HUES6 (cell line): Measurements from ENCODE around the gene DEPDC4.
"Not testable (repeated sequence)": the region's sequence is repeated elsewhere in the genome, so short reads cannot be mapped to it uniquely, and the experiment has no call there.

Experiments
- H3K27ac ChIP-seq: 2 replicates; pipeline ENCODE4 v1.7.0; 2013; ENCODE audit warnings: low read depth, mild to moderate bottlenecking, low read length, inconsistent platforms
- H3K27me3 ChIP-seq: 2 replicates; pipeline ENCODE4 v1.6.1; 2013; ENCODE audit warnings: low read length; ENCODE audit not compliant: control insufficient read depth, insufficient read depth
- H3K36me3 ChIP-seq: 2 replicates; pipeline ENCODE4 v1.6.1; 2013; ENCODE audit warnings: low read length; ENCODE audit not compliant: control insufficient read depth, insufficient read depth
- H3K4me1 ChIP-seq: 2 replicates; pipeline ENCODE4 v1.6.1; 2013; ENCODE audit warnings: low read length; ENCODE audit not compliant: control insufficient read depth, insufficient read depth
- H3K4me3 ChIP-seq: 2 replicates; pipeline ENCODE4 v1.5.1; 2013; ENCODE audit warnings: low read depth, low read length
- H3K9ac ChIP-seq: one replicate; pipeline ENCODE4 v1.6.1; 2013; ENCODE audit warnings: mild to moderate bottlenecking, low read length
- H3K9me3 ChIP-seq: 2 replicates; pipeline ENCODE4 v1.6.1; 2013; ENCODE audit warnings: low read depth, low read length; ENCODE audit not compliant: control insufficient read depth, insufficient read depth

Gene DEPDC4

DNA sequence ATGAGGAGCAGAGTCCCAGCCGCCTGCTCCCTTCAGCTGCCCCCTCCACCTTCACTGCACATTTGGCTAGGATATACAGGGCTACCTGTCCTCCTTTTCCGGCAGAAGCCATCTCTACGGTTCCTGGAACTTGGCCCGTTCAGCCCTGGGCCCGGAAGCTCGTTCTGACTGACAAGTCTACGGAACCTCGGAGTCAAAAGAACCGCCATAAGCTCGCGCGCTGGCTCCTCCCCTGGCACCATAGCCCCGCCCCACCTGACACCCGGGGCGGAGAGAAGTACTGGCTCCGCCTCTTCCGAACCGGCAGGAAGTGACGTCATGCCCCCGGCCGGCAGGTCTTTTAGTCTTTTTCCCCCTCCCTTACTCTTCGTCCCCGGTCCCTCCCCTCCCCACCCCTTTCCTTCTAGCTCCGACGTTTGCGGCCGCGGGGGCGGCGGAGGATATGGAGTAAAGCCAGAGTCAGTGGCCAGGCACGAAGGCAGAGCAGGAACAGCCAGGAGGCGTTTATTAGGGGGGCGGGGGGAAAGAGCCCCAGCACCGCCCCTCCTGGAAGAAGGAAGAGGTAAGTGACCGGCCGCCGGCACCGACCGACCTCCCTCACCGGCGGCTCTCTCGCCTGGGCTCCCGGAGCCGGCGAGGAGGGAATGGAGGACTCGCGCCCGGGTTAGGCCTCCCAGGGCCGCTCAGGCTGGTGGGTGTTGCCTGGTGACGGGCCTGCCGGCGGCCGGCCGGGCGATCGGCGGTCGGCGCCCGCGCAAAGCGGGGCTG lies at the start of gene DEPDC4, which contains the start of gene SCYL2:
DEPDC4 (minus strand) TSS at position 245 of the 768 bp plus-strand sequence; CDS start at position 242, 3 bp downstream.
SCYL2 (plus strand) TSS at position 343 of the 768 bp plus-strand sequence. CDS start 15,794 bp downstream, outside the sequence.
- peaks cover 13% of the 10 kb centered on the region for H3K4me1 ChIP-seq
- peak within 1 kb of the TSS; percentile 75 for H3K27ac ChIP-seq
- peak within 1 kb of the TSS; percentile 82 for H3K9ac ChIP-seq
- H3K4me3 ChIP-seq, result peak within 1 kb of the TSS; percentile 91
- 0 out of 2 replicates have a peak, but pooled peaks cover 3% of the 10 kb centered on the region for H3K36me3 ChIP-seq
- no peaks in the 10 kb centered on the region for H3K27me3 ChIP-seq
- no peaks in the 10 kb centered on the region for H3K9me3 ChIP-seq

DNA sequence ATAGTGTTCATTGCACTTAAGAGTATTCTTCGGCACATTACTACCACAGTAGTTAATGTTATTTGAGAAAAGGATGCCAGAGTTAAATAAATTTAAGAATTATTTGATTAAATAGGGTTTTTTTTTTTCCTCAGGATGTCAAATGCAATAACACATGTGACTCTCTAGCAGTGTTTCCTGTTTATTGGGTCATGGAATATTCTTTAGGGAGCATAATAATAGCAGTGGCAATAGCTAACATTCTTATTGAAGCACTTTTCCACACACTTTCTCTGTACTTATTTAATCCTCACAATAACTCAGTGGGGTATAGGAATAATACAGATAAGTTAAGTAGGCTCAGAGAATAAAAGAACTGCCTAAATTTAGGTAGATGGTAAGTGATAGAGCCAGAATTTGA lies 44.4 kb upstream of the DEPDC4 start:
- H3K9ac ChIP-seq, result no peak overlapping the region
- H3K9me3 ChIP-seq, result no peaks in the 10 kb centered on the region
- H3K27ac ChIP-seq, result no peak overlapping the region
- no peak overlapping the region for H3K4me3 ChIP-seq
- peaks cover 46% of the 10 kb centered on the region for H3K36me3 ChIP-seq
- no peaks in the 10 kb centered on the region for H3K4me1 ChIP-seq
- H3K27me3 ChIP-seq, result no peaks in the 10 kb centered on the region

DNA sequence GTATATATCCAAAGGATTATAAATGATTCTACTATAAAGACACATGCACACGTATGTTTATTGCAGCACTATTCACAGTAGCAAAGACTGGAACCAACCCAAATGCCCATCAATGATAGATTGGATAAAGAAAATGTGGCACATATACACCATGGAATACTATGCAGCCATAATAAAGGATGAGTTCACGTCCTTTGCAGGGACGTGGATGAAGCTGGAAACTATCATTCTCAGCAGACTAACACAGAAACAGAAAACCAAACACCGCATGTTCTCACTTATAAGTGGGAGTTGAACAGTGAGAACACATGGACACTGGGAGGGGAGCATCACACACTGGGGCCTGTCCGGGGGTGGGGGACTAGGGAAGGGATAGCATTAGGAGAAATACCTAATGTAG lies 41.3 kb upstream of the DEPDC4 start:
- H3K36me3 ChIP-seq, result peaks cover 41% of the 10 kb centered on the region
- H3K9me3 ChIP-seq, H3K4me1 ChIP-seq, H3K27me3 ChIP-seq, H3K27ac ChIP-seq, H3K4me3 ChIP-seq, H3K9ac ChIP-seq: not testable (repeated sequence)

DNA sequence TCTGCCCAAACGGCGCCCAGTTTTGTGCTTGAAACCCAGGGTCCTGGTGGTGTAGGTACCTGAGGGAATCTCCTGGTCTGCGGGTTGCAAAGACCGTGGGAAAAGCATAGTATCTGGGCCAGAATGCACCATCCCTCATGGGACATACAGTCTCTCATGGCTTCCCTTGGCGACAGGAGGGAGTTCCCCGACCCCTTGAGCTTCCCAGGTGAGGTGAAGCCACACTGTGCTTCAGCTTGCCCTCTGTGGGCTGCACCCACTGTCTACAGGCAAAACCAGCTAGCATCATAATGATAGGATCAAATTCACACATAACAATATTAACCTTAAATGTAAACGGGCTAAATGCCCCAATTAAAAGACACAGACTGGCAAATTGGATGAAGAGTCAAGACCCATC lies 37.5 kb upstream of the DEPDC4 start:
- peaks cover 45% of the 10 kb centered on the region for H3K36me3 ChIP-seq
- H3K27me3 ChIP-seq, H3K4me1 ChIP-seq, H3K27ac ChIP-seq, H3K4me3 ChIP-seq, H3K9ac ChIP-seq: not testable (repeated sequence)
- H3K9me3 ChIP-seq, result peaks cover 14% of the 10 kb centered on the region; the same call in 1 of the 2 replicates

DNA sequence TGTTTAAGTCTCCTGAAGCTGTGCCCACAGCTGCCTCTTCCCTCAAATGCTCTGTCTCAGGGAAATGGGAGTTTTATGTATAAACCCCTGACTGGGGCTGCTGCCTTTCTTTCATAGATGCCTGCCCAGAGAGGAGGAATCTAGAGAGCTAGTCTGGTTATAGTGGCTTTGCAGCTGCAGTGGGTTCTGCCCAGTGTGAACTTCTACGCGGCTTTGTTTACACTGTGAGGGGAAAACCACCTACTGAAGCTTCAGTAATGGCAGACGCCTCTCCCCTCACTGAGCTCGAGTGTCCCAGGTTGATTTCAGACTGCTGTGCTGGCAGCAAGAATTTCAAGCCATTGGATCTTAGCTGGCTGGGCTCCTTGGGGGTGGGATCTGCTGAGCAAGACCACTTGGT lies 37.0 kb upstream of the DEPDC4 start:
- H3K9me3 ChIP-seq, result peaks cover 14% of the 10 kb centered on the region; the same call in 1 of the 2 replicates
- H3K27ac ChIP-seq, result no peak overlapping the region
- no peak overlapping the region for H3K4me3 ChIP-seq
- no peak overlapping the region for H3K9ac ChIP-seq
- no peaks in the 10 kb centered on the region for H3K27me3 ChIP-seq
- H3K4me1 ChIP-seq, result no peaks in the 10 kb centered on the region
- H3K36me3 ChIP-seq, result peaks cover 49% of the 10 kb centered on the region

DNA sequence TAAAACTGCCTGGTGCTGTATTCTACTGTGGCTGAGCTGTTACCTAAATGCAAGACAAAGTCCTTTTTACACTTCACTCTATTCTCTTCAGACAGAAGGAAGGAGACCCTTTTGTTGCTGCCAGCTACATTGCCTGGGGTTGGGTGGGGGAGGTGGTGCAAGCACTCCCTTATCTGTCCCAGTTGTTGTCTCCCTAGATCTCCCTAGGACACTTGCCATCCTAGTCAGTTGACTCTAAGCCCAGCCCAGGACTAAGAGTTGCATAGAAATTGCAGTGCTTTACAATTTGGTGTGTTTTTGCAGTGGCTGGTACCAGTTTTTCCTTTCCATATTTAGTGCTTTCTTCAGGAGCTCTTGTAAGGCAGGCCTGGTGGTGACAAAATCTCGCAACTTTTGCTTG lies 35.2 kb upstream of the DEPDC4 start:
- no peaks in the 10 kb centered on the region for H3K27me3 ChIP-seq
- peaks cover 61% of the 10 kb centered on the region for H3K36me3 ChIP-seq
- no peak overlapping the region for H3K9ac ChIP-seq
- H3K27ac ChIP-seq, result no peak overlapping the region
- no peaks in the 10 kb centered on the region for H3K4me1 ChIP-seq
- peaks cover 14% of the 10 kb centered on the region; the same call in 1 of the 2 replicates for H3K9me3 ChIP-seq
- H3K4me3 ChIP-seq, result no peak overlapping the region

DNA sequence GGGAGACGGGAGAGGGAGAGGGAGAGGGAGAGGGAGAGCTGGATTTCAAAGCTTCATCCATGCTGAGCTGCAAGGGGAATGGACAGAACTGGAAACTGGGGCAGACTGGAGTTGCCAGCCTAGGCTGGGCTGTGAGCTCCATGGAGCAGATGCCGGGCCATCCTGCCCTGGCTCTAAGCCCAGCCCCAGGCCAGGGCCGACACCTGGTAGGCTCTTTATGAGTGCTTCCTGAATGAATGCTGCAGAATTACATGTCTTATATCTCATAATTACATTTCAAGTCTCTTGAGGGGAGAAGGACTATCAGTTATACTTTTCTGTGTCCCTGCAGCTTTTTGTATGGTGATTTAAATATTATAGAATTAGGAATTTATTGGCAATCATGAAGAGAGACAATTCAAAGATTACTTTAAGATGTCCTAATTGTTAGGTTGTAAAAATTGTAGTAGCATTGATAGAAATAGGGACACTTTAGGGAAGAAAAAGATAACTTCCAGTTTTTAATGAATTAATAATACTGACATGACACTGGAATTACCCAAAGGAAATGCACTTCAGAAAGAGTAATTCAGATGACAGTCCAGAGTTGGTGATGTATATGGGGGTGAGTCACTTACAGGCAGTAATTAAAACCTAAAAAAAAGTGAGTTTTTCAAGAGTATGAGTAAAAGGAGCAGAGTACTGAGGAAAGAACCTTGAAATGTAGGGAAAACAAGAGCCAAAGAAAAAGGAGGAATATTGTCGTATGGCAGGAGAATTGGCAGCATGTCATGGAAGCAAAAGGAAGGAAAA lies 29.1 kb upstream of the DEPDC4 start:
- Histone ChIP-seq H3K27me3 (no peaks in the 10 kb centered on the region), H3K4me1 (no peaks in the 10 kb centered on the region), H3K36me3 (peaks cover 66% of the 10 kb centered on the region), H3K9ac (no peak overlapping the region), H3K4me3 (no peak overlapping the region), H3K9me3 (0 out of 2 replicates have a peak, but pooled peaks cover 5% of the 10 kb centered on the region), H3K27ac (no peak overlapping the region)

DNA sequence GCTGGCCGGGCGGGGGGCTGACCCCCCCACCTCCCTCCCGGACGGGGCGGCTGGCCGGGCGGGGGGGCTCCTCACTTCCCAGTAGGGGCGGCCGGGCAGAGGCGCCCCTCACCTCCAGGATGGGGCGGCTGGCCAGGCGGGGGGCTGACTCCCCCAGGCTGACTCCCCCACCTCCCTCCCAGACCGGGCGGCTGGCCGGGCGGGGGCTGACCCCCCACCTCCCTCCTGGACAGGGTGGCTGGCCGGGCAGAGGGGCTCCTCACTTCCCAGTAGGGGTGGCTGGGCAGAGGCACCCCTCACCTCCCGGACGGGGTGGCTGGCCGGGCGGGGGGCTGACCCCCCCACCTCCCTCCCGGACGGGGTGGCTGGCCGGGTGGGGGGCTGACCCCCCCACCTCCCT lies 27.5 kb upstream of the DEPDC4 start:
- not testable (repeated sequence) for H3K9ac ChIP-seq, H3K4me1 ChIP-seq, H3K27me3 ChIP-seq, H3K4me3 ChIP-seq, H3K9me3 ChIP-seq, H3K27ac ChIP-seq
- H3K36me3 ChIP-seq, result peaks cover 53% of the 10 kb centered on the region

DNA sequence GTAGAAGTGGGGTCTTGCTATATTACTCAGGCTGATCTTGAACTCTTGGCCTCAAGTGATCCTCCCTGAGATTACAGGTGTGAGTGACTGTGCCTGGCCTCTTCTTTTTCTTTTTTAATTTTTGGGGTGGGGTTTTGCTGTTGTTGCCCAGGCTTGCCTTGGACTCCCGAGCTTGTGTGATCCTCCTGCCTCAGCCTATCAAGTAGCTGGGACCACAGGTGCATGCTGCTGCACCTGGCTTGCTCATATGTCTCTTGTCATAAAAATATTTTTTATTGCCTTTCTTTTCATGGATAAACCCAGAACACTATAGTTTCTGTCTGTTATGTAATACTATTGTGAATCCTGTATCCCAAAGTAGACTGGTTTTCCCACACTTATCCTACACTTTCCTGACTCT lies 26.1 kb upstream of the DEPDC4 start:
- Histone ChIP-seq H3K27ac (no peak overlapping the region), H3K27me3 (no peaks in the 10 kb centered on the region), H3K4me1 (no peaks in the 10 kb centered on the region), H3K9me3 (no peaks in the 10 kb centered on the region), H3K36me3 (peaks cover 43% of the 10 kb centered on the region), H3K9ac (no peak overlapping the region), H3K4me3 (no peak overlapping the region)

DNA sequence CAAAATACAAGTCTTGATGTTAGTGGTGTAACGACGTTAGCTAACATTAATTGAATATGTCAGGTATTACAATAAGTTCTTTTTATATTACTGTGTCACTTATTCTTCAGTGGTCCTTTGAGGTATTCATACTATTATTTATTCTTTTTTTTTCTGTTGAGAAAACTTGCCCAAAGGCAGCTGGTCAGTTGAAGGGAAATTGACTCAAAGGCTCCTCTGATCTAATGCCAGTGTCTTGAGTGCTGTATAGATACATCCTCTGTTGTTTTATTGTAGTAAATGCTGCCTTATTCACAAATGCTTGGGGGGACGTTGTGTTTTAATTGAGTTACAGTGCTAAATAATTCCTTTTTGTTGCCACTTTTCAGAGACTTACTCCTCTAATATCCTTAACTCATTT lies 23.1 kb upstream of the DEPDC4 start:
- peaks cover 27% of the 10 kb centered on the region for H3K36me3 ChIP-seq
- H3K4me1 ChIP-seq, result no peaks in the 10 kb centered on the region
- H3K4me3 ChIP-seq, result no peak overlapping the region
- no peak overlapping the region for H3K9ac ChIP-seq
- H3K27ac ChIP-seq, result no peak overlapping the region
- no peaks in the 10 kb centered on the region for H3K27me3 ChIP-seq
- no peaks in the 10 kb centered on the region for H3K9me3 ChIP-seq

DNA sequence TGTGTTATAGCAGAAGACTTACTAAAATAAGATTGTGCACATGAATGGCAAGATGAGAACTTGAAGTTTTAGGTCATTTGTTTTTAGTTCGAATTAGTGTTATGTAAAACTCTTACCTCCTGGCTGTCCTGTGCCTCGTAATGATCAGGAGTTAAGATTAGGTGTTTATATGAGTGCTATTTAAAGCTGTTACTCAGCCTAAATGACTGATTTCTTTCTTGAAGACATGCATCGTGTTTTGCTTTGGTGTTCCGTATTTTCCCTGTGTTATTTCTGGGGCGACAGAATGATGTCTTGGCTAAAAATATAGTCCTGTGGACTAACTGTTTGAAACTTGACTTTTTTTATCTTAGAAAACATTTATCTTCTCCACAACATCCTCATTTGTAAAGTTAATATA lies 22.2 kb upstream of the DEPDC4 start:
- no peaks in the 10 kb centered on the region for H3K4me1 ChIP-seq
- H3K9ac ChIP-seq, result no peak overlapping the region
- no peaks in the 10 kb centered on the region for H3K9me3 ChIP-seq
- peaks cover 27% of the 10 kb centered on the region for H3K36me3 ChIP-seq
- no peaks in the 10 kb centered on the region for H3K27me3 ChIP-seq
- H3K4me3 ChIP-seq, result no peak overlapping the region
- H3K27ac ChIP-seq, result no peak overlapping the region
